HG03039 (cell line): ENCODE measurements around the gene PLPPR2.
"Not testable (repeated sequence)": the region's sequence is repeated elsewhere in the genome, so short reads cannot be mapped to it uniquely, and the experiment has no call there.

Source experiments
- ATAC-seq: cut with Tn5 transposase; IDR thresholded peaks from one replicate; pipeline ENCODE4 v1.9.1; 2021; ENCODE audit warnings: mild to moderate bottlenecking, moderate library complexity; ENCODE audit not compliant: unreplicated experiment

The PLPPR2 gene

DNA sequence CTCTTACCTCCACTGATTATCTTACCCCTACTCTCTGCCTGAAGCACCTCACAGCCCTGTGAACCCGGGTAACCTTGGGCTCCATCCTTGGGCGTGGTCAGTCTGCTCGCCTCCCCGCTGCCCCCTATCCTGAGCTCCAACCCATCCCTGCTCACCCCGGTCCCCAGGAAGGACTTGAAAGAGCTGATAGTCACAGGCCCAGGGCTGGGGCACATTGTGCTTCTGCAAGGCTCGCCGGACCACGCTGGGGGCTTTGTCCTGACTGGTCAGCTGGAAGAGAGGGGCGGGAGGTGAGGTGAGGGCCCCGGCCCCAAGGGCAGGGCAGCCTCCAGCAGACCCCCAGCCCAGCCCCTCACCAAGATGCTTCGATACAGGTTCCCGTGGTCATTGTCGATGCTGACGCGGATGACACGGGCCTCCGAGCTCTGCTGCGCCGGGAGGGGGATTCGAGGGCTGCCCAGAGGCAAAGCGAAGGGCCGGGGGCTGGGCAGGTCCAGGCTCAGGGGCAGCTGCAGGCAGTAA lies 41.9 kb downstream of the PLPPR2 start:
- ATAC-seq, result no peak

DNA sequence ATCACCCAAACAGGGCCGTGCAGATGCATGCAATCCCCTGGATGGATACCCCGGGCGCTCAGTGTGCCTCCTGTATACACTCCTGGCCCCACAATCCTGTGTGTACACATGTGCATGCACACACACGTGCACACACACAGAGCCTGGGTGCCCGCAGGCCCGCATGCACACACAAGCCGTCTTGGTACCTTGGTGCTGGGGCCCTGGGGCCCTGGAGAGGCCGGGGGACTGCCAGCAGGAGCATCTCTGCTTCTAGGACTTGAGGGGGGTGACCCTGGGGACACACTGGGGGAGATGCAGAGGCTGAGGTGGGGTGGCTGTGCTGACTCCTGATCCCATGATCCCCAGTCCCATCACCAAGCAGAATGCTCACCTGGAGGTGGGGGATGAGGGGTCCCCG lies 44.4 kb downstream of the PLPPR2 start:
- no peak for ATAC-seq

DNA sequence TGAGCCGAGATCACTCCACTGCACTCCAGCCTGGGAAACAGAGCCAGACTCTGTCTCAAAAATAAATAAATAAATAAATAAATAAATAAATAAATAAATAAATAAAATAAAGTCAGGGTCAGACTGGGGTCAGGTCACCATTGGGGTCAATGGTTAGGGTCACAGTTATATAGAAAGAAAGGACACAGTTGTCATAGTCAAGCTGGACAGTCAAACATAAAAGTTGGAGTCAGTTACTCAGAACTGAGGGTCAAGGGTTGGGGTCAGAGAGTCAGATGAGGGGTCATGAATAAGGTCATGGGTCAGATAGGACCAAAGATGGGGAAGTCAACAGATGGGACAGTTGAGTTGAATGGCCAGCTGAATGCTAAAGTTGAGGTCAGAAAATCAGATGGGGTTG lies 45.6 kb downstream of the PLPPR2 start:
- no peak for ATAC-seq

DNA sequence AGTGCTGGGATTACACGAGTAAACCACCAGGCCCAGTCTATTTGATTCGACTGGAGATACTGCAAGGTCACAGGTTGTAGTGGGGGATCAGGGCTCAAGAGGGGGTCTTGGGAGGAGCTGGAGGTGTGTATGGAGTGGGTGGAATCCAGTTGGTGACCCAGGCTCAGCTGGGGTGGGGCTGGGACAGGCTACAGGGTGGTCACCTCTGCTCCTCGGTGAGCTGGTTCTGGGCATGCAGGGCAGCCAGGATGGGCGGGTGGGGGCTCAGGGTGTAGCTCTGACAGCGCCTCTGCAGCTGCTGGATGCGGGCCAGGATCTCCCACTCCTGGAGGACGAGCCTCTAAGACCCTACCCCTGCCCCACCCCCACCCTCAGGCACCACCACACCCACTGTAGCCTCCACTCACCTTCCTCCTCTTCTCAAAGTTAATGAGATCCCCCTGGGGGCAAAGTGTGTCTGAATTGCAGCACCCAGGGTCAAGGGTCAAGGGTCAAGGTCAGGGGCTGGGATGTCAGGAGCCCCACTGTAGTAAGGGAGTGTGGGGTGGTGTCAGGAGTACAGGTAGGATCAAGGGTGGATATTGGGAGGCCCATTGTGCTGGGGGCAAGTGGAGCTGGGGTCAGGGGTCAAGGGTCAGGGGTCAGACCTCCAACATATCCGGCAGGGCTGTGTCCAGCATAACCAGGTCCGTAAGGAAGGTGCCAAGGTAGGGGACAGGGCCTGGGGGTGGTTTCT lies 46.7 kb downstream of the PLPPR2 start:
- no peak for ATAC-seq

DNA sequence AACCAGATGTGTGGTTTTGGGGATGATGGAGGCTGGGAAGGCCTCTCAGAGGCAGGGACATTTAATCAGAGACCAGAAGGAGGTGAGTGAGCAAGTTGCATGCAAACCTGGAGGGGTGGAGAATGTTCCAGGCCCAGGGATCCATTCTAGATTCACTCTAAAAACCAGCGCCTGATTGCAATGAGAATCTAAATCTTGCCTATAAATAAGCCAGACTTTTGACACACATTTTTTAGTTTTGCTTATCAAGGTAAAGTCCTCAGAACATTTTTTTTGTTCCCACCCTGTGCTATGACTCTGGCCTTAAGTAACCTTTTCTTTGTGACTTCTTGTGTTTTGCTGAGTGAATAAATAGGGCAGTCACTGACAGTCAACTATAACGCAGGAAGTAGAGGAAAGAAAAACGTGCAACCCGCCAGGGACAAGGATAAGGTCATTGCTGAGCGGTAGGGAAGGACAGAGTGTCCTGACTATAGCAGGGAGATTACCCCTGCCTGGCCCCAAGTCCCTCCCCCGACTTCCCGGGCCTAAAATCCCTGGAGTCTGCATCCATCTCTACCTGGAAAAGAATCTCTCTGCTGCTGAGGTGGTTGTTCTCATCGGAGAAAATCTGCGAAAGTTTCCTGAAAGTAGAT lies 49.5 kb downstream of the PLPPR2 start:
- ATAC-seq, result no peak

DNA sequence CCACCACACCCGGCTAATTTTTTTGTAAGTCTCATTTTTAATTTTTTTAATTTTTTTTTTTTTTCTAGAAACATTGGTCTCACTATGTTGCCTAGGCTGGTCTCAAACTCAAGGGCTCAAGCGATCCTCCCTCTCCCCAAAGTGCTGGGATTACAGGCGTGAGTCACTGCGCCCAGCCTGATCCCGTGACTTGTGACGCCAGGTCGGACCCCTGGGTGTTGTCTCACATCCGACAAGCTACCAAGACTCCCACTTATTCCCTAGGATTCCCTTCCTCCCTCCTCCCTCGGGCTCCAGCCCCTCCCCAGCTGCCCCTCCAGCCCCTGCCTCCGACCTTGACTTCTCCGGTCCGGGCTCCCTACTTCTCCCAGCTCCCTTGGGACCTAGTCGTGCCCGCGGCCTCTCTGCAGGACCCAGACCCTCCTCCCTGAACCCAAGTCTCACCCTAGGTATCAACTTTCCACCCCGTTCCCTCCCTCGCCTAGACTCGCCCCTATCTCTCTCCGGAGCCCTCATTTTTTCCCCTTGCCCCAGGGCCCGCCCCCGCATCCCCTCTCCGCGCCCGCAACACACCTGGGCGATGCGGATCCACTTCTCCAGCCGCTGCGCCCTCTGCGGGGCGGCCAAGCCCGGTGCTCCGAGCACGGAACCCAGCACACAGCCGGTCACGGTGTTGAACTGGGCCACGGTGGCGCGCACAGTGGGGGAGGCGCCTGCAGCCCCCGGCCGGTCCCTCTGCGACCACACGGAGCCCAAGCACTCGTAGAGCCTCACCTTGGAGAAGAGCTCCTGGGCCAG lies 50.8 kb downstream of the PLPPR2 start:
- ATAC-seq, result no peak

DNA sequence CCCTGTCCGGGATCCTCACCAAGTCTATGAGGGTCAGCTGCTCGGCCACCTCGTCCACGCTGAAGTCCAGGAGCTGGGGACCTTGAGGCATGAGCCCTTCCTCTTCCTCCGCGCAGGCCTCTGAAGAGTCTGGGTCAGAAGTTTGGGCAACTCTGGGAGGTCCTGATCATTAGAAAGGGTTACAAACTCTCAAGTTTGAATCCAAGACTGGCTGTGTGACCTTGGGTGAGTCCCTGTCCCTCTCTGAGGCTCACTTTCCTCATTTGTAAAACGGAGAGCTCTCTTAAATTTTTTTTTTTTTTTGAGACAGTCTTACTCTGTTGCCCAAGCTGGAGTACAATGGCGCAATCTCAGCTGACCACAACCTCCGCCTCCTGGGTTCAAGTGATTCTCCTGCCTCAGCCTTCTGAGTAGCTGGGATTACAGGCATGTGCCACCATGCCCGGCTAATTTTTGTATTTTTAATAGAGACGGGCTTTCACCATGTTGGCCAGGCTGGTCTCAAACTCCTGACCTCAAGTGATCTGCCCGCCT lies 51.5 kb downstream of the PLPPR2 start:
- not testable (repeated sequence) for ATAC-seq

DNA sequence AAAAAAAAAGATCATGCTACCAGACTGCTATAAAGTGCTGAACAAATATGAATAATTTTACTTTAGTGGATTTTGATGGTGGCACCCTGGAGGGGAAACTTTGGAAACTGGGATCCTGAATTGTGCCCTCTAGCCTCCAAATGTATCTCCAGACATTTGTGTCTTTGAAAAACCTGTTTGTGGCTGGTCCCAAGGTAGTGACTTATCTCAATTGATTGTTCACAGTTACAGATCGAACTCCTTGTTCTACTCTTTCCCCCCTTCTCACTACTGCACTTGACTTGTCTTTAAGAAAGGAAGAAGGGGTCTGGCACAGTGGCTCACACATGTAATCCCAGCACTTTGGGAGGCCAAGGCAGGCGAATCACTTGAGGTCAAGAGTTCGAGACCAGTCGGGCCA lies 53.4 kb downstream of the PLPPR2 start:
- ATAC-seq, result no peak

DNA sequence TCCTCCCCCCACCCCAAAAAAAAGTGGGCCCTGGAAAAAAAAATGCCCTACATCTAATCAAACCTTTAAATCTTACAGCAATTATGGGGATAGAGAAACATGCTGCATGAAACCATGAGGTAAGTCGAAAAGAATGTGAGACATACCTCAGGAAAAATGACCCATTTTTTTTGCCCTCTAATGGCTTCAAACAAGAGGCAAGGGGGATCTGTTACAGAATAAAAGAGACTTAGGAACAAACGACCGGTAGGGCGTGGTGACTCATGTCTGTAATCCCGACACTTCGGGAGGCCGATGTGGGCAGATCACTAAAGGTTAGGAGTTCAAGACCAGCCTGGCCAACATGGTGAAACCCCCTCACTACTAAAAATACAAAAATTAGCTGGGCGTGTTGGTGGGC lies 55.5 kb downstream of the PLPPR2 start:
- ATAC-seq, result no peak

DNA sequence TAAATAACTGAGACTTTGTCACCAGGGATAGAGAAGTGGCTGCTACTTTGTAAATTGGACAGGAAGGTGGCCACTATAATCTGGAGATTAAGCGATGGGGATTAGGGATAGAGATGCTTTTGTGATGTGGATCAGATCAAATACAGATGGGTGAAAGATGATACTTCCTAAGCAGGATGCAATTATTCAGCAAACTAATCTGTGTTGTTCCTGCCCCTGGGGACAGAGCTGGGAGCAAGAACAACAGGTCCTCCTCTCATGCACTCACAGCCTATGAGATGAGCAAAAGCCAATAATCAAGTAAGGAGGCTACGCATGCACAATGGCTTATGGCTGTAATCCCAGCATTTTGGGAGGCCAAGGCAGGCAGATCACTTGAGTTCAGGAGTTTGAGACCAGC lies 59.3 kb downstream of the PLPPR2 start:
- no peak for ATAC-seq
